SIG-M5 (cell line): ENCODE results near the gene FOXD4L1.
"Not testable (repeated sequence)": the region's sequence is repeated elsewhere in the genome, so short reads cannot be mapped to it uniquely, and the experiment has no call there.

Experiments
- DNase-seq: peaks from one replicate; lab custom pipeline; 2025; lab: John Stamatoyannopoulos, UW

FOXD4L1 gene

DNA sequence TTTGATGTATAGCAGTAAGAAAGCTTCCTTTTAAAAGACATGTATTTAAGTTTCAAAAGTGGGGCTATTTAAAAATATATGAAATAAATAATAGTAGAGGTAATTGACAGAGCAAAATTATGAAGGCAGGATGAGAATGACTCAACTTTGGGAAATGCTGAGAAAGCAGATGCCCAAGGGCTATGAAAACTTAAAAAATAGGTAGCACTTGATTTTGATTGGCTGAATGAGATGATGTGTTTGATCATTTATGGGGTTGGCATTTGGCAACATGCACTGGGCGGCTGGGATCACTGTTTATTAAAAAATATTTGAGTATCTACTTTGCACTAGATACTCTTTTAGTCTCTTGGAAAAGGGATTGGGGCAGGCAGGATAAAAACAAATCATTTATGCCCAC, 26.5 kb downstream of the FOXD4L1 start:
- not testable (repeated sequence) for DNase-seq

DNA sequence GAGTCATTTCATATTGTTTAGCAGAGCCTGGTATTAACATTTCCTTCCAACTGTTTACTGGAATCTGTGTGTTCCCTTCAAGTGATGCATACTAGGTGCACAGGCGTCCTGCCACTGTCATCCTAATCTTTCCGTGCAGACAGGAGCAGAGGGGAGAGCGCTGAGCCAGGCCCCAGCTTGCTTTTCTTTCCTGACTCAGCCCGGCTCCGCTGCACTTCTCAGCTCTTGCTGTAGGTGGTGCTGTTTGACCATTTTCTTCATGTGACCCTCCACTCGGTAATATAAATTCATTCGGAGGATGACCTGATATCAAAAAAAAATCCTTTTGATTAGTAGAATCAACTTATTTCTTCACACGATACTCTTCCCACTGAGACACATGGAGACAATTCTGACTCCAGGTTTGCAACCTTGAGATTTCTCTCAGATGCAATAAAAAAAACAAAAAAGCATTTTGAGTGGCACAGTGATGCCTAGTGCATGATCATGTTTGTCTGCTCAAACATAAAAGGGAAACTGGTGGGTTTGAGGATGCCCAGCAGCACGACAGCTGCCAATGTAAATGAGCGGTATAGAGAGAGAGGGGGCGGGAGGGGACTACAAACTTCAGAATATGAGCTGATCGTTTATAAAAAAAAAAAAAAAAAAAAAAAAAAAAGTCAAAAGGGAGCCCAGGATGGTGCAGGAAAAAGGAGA, 29.0 kb downstream of the FOXD4L1 start:
- DNase-seq, result not testable (repeated sequence)

DNA sequence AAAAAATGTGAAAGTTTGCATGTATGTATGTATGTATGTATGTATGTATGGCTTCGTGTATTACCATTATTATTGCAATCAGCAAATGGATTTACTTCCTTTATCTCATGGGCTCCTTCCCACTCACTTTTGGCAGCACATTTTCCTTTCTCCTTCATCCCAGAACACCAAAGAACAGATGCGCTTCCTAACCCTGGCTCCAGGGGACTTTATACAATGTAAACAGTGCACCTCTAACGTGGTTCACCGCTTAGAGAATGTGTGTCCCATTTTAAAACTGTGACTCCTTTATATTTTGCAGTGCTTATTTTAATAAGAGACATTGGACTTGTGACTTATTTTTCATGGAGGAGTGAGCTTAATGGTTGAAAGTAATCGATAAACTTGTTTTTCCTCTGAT, 29.7 kb downstream of the FOXD4L1 start:
- not testable (repeated sequence) for DNase-seq

DNA sequence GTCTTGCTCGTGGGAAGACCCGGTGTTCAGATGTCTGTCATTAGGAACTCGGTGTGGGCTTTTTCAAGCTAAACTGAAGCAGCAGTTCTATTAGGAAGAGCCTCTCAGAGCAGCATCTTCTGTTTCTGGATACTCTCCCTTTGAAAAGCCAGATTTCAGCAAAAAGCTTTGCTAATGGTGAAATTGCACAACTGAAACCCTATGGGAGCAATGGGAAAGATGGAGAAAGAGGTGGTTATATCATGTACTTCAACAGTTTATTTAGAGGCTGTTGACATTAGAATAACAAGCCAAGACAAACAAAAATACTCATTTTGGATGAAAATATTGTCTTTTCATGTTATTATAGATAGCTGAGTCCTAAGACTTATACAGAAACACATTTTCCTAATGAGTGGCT, 30.4 kb downstream of the FOXD4L1 start:
- not testable (repeated sequence) for DNase-seq

DNA sequence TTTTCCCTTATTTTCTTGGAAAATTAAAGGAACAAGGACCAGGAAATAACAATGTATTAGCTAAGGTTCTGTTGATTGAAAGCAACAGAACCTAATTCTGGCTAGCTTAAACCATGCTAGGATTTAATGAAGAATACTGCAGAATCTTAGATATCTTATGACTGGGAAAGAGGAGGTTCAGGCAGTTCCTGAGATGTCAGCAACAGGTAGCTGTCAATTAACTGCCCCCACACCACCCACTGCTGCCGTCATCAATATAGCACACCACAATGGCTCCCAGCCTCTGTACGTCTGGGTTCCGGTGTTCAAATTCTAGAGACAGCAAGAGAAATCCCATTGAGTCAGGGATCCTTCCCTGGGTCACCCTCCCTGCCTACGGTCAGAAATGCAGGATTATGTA, 34.5 kb downstream of the FOXD4L1 start:
- DNase-seq, result not testable (repeated sequence)

DNA sequence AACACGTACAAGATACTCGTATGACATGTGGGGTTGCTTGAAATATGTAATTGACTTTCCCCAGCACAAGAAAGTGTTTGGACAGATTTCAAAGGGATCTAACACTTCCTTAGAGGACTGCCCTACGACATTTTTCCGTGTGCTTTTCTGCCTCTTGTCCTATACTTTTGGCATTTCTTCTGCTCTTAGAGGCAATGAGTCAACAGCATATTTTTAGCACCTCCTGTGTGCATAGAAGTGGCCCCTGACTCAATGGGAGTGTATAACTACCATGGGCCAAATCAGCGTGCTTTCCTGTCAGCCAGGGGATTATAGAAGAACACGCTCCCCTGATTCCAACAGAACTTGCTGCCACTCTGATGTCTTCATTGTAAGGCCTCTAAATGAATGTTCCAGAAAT, 38.1 kb downstream of the FOXD4L1 start:
- not testable (repeated sequence) for DNase-seq

DNA sequence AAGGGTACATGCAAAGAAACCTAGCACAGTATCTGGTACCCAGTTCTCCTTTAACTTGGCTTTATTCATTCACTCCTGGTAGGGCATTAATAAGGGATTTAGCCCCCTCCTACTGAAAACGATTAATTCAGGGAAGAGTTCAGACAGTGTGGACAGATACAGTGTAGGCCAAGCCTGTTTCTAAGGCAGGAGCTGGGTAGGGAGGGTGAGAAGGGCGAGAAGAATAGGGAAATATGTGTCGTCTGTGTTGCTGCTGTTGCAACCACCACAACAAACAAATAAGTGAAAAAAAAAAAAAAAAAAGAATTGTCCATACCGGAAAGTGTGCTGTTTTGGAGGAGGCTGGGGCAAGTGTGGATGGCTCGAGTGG, 42.4 kb downstream of the FOXD4L1 start:
- DNase-seq, result not testable (repeated sequence)

DNA sequence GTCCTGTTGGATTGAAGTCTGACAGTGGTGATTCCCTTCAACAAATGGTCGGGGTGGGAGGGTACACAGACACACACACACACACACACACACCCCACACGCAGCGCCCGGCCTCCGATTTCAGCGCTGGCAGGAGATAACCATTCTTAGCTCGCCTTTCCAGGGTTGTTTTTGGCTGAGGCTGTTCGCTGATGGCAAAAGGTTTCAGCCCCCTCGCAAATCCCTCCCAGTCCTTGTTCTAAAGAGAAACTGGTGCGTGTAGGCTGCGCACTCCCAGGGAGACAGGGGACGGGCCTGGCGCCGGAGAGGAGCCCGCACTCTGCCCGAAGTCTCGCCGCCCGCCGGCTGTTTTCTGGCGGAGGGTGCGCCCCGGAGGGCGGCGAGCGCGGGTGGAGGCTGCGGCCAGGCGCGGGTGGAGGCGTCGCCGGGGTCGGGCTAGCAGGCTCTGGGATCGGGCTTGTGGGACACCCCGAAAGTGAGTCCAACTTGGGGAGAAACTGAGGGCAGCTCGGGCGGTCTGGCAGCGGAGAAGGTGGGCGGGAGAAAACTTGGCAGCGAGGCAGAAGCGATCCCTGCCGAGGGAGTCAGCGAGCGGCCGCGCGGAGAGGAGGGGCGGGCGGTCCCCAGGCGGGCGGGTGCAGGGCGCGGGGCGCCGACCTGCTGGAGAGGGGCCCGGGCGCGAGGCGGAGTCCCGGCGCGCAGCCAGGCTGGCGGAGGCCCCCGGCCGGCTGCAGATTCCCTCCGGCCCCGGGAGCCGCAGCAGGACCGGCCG, 42.9 kb downstream of the FOXD4L1 start:
- DNase-seq, result not testable (repeated sequence)

DNA sequence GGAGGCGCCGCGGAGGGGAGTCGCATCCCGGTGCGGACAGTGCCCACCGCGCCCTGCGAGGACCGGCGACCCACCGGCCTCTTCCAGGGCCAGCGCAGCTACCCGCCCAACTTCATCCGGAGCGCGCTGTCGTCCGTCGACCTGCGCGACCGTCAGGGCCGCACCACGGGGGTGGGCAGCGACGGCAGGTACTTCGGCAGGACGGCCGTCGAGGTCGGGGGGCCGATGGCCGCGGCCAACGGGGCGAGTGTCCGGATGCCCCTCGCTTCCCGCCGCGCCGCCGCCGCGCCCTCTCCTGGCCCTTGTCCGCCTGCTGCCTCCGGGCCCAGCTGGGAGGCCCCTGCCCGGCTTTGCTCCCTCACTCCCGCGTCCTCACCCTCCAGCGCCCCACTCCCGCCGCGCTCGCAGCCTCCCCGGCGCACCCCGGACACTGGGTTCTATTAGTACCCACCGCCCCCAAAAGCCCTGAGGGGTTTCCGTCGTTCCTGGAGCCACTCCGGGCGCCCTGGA, 43.6 kb downstream of the FOXD4L1 start:
- not testable (repeated sequence) for DNase-seq

DNA sequence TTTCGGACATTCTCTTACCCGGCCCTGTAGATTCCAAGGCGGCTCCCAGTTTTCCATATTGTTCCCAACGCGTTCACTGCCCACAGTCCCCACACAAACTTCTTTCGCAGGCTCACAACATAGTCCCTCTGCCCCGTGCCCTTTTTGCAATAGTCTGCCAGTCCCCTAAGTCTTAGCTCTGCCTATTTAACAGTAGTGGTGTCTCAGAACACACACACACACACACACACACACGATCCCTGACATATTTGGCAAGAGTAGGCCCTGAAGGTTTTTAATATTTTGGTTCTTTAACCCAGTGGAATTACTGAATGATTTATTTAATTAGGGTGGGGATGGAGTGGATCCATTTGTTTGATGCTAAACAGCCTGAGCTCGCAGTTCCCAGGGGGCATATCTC, 44.1 kb downstream of the FOXD4L1 start:
- not testable (repeated sequence) for DNase-seq
